Pancreas (tissue), 10 donors: ENCODE measurements around the gene LEFTY2. TPM values are rescaled to one million over a fixed set of nuclear protein-coding genes. Genes with fewer than 3 reads are reported as not detected.

Experiments used
- ATAC-seq, 4 donors: fragments of 200-7000 bp; cut with Tn5 transposase; one replicate each; pipeline versions ENCODE4 v1.8.0 to v1.9.1; 2020; ENCODE audit warnings: mild to moderate bottlenecking in 4 of 4, moderate library complexity in 4 of 4
- DNase-seq, 6 donors: peaks; one replicate each; pipeline ENCODE4 v3.0.0-alpha.2; 2020
- FAIRE-seq: peaks from 2 replicates; lab custom pipeline; 2012; peaks lifted over from hg19 to GRCh38; lab: Jason Lieb, UNC
- H3K27ac ChIP-seq, 4 donors: fragments of 200-600 bp; sonication (generic); 1 replicate in 3 of 4; 2 replicates in 1 of 4; pipeline versions ENCODE4 v1.5.0 to v1.8.0; 2020
- H3K27me3 ChIP-seq, 4 donors: fragments of 200-600 bp; one replicate each; pipeline ENCODE4 v1.8.0; 2021
- H3K36me3 ChIP-seq, 3 donors: fragments of 200-600 bp; sonication (generic) in 1 of 3; one replicate each; pipeline versions ENCODE4 v1.5.0 to v1.8.0; 2020 to 2021
- H3K4me1 ChIP-seq, 3 donors: fragments of 200-600 bp; one replicate each; pipeline ENCODE4 v1.8.0; 2021
- H3K4me3 ChIP-seq, 4 donors: fragments of 200-600 bp; sonication (generic) in 2 of 4; one replicate each; pipeline versions ENCODE4 v1.5.0 to v1.8.0; 2020 to 2021
- H3K9me3 ChIP-seq, 4 donors: fragments of 200-600 bp; one replicate each; pipeline ENCODE4 v1.8.0; 2021
- CTCF ChIP-seq, 4 donors: fragments of 200-600 bp; sonication (generic) in 3 of 4; IDR thresholded peaks; one replicate each; pipeline versions ENCODE4 v1.5.0 to v1.8.0; 2021; ENCODE audit warnings: antibody characterized with exemption in 4 of 4
- WGBS, 2 donors: extraction: QIAGEN DNeasy Blood & Tissue Kit; methylation state at CpG; one replicate each; pipeline ENCODE4 v1.1.7; 2013; 5-methylcytosine and 5-hydroxymethylcytosine counted together
- intact Hi-C, 3 donors: fragments of 100-400 bp; cut with DNase I; formaldehyde crosslinking; loops; one replicate each; pipeline versions ENCODE4 v1.11.1 to v1.14.2; 2022
- polyA plus RNA-seq, 2 donors: library from polyadenylated mRNA; stranded (reverse); fragments of 200-250 nt; gene quantifications; one replicate each; pipeline ENCODE4 v1.2.3, GENCODE V29; 2013
- total RNA-seq, 6 donors: library from RNA; stranded (reverse); fragmentation: NEBNext Ultra II Directional in 4 of 6; extraction: Animal tissue kit (Norgen Biotek cat#: 25700) in 4 of 6; gene quantifications; one replicate each; pipeline versions ENCODE4 v1.2.1 to v1.2.4, GENCODE V29; 2021 to 2023
- donor health status: healthy with polysubstance abuse.
- donor health status: DM: no; HTN: no; CAD: no; lungs with moderate emphysema.
- donor health status: DM: no; HTN: no; CAD: no.
- donor health status: control.
- donor health status: control.
- donor health status: Bipolar disorder and iron deficiency.
- donor health status: DM: yes; HTN: yes; CAD: no.
- donor health status: DM: no; HTN: no; CAD: no.
- donor health status: DM: no; HTN: no; CAD: no.
- donor health status: DM: yes; HTN: yes; CAD: no.

Gene LEFTY2
- total and polyA plus RNA-seq, 8 donors, result 0.07 to 16.3 (median 0.75) TPM; not detected in 4

- Histone ChIP-seq H3K9me3 (no peaks in the 10 kb centered on the region), H3K4me1 (peaks cover 4 to 18% (median 6%) of the 10 kb centered on the region in 3 donors), H3K4me3 (no peak overlapping the region), H3K27ac (no peak overlapping the region), H3K27me3 (no peaks in the 10 kb centered on the region), H3K36me3 (peaks cover 0 to 14% (median 0%) of the 10 kb centered on the region in 3 donors)
- FAIRE-seq (no peak), DNase-seq (no peak), ATAC-seq (no peak)
- 85 to 88% methylated on average over 5 of the region's 5 CpGs for WGBS, 2 donors
- TF ChIP-seq CTCF (IDR thresholded peaks at IDR 0.05), result no peak
- intact Hi-C loops, result no loop called here
Observed at GRCh38 chr1:225917536-225917935, 23.5 kb downstream of the LEFTY2 start.

GRCh38 chr1:225917101-225917500, 23.9 kb downstream of the LEFTY2 start:
- H3K4me3 ChIP-seq, result no peak overlapping the region
- no peak for ATAC-seq
- intact Hi-C loops, result no loop called here
- 91 to 92% methylated on average over 3 of the region's 3 CpGs for WGBS, 2 donors
- H3K9me3 ChIP-seq, result no peaks in the 10 kb centered on the region
- FAIRE-seq, result no peak
- H3K36me3 ChIP-seq, result peaks cover 0 to 14% (median 0%) of the 10 kb centered on the region in 3 donors
- no peak overlapping the region for H3K27ac ChIP-seq
- DNase-seq, result no peak
- peaks cover 0 to 15% (median 6%) of the 10 kb centered on the region in 3 donors for H3K4me1 ChIP-seq
- no peak for TF ChIP-seq CTCF (IDR thresholded peaks at IDR 0.05)
- no peaks in the 10 kb centered on the region for H3K27me3 ChIP-seq

- peaks cover 0 to 11% (median 11%) of the 10 kb centered on the region in 3 donors for H3K4me1 ChIP-seq
- TF ChIP-seq CTCF (IDR thresholded peaks at IDR 0.05), result no peak
- H3K4me3 ChIP-seq, result no peak overlapping the region
- intact Hi-C loops, result no loop called here
- DNase-seq (no peak), ATAC-seq (no peak), FAIRE-seq (no peak)
- 88 to 91% methylated on average over 7 of the region's 7 CpGs for WGBS, 2 donors
- H3K36me3 ChIP-seq, result peaks cover 0 to 9% (median 0%) of the 10 kb centered on the region in 3 donors
- H3K27me3 ChIP-seq, result no peaks in the 10 kb centered on the region
- no peak overlapping the region for H3K27ac ChIP-seq
- no peaks in the 10 kb centered on the region for H3K9me3 ChIP-seq
Observed at GRCh38 chr1:225915538-225915991, 25.5 kb downstream of the LEFTY2 start.

- FAIRE-seq, result no peak
- H3K4me3 ChIP-seq, result no peak overlapping the region
- TF ChIP-seq CTCF (IDR thresholded peaks at IDR 0.05), result no peak
- H3K9me3 ChIP-seq, result no peaks in the 10 kb centered on the region
- WGBS, 2 donors, result 87 to 91% methylated on average over 6 of the region's 6 CpGs
- H3K4me1 ChIP-seq, result peaks cover 0 to 11% (median 7%) of the 10 kb centered on the region in 3 donors
- no peak for ATAC-seq
- H3K36me3 ChIP-seq, result peaks cover 0 to 9% (median 0%) of the 10 kb centered on the region in 3 donors
- H3K27me3 ChIP-seq, result no peaks in the 10 kb centered on the region
- no peak for DNase-seq
- intact Hi-C loops, result loop anchor here in 1 of 3 donors (5.0 kb wide), 1 partner anchor 438 kb away; no protein-coding TSS in a partner anchor
- no peak overlapping the region for H3K27ac ChIP-seq
Observed at GRCh38 chr1:225914947-225915346, 26.1 kb downstream of the LEFTY2 start.

GRCh38 chr1:225914391-225914790, 26.6 kb downstream of the LEFTY2 start:
- Histone ChIP-seq H3K27me3 (no peaks in the 10 kb centered on the region), H3K27ac (no peak overlapping the region), H3K4me1 (peaks cover 0 to 6% (median 2%) of the 10 kb centered on the region in 3 donors), H3K36me3 (peaks cover 0 to 9% (median 0%) of the 10 kb centered on the region in 3 donors), H3K9me3 (no peaks in the 10 kb centered on the region), H3K4me3 (no peak overlapping the region)
- no peak for TF ChIP-seq CTCF (IDR thresholded peaks at IDR 0.05)
- DNase-seq (no peak), ATAC-seq (no peak), FAIRE-seq (no peak)
- intact Hi-C loops, result loop anchor here in 1 of 3 donors (5.0 kb wide), 1 partner anchor 437 kb away; no protein-coding TSS in a partner anchor
- WGBS, 2 donors, result 77 to 84% methylated on average over 6 of the region's 6 CpGs
